HCT116 (cell line): ENCODE data around the gene ISYNA1. TPM values are rescaled to one million over a fixed set of nuclear protein-coding genes. Genes with fewer than 3 reads are reported as not detected.

Experiments used
- ATAC-seq: fragments of 200-7000 bp; cut with Tn5 transposase; 2 replicates; pipeline ENCODE4 v1.9.1; 2020; ENCODE audit warnings: mild to moderate bottlenecking, moderate library complexity
- BruUV-seq: library from RNA; stranded (reverse); fragments of 400-500 nt; replicated peaks from 2 replicates; lab custom pipeline; 2021; lab: Mats Ljungman, UMichigan
- CTCF ChIA-PET: fragments of 300-600 bp; sonication (Branson Sonifier 250); formaldehyde crosslinking; loops from one replicate; lab custom pipeline; 2021; ENCODE audit warnings: antibody characterized with exemption; lab: Charles Lee
- POLR2A ChIA-PET: fragments of 300-600, 350-600 bp; sonication (Branson Sonifier 250); formaldehyde crosslinking; loops from one replicate; lab custom pipeline; 2021; ENCODE audit warnings: antibody characterized with exemption; lab: Charles Lee
- RAD21 ChIA-PET, 2 experiments: fragments of 300-600 bp; sonication (Branson Sonifier 250); formaldehyde crosslinking; loops; one replicate each; lab custom pipeline; 2023; ENCODE audit warnings: low total read pairs in 2 of 2; ENCODE audit not compliant: uncharacterized antibody in 2 of 2, unreplicated experiment in 2 of 2, low non-redundant PET in 1 of 2; lab: Charles Lee
- DNase-seq: peaks from one replicate; pipeline ENCODE4 v3.0.0-alpha.2; 2010; ENCODE audit warnings: low read depth, low spot score
- H2AFZ ChIP-seq: fragments of 200-600 bp; shearing (Covaris generic), sonication (generic); 2 replicates; pipeline ENCODE4 v1.6.1; 2017; ENCODE audit warnings: low read depth, mixed run types, mixed read lengths, antibody characterized with exemption, low read length; ENCODE audit not compliant: poor library complexity, severe bottlenecking
- H3K27ac ChIP-seq: 2 replicates; pipeline ENCODE4 v1.5.1; 2012; ENCODE audit warnings: low read depth, low read length
- H3K27me3 ChIP-seq: fragments of 200-600 bp; sonication (generic); 2 replicates; pipeline ENCODE4 v1.6.1; 2016; ENCODE audit warnings: mixed run types, low read length, mixed read lengths; ENCODE audit not compliant: insufficient read depth
- H3K36me3 ChIP-seq, 2 experiments: fragments of 200-500 bp in 1 of 2; fragments of 200-600 bp in 1 of 2; sonication (Bioruptor generic) in 1 of 2; sonication (generic) in 1 of 2; 2 replicates each; pipeline versions ENCODE4 v1.5.1 to v1.6.1; 2014 to 2016; ENCODE audit warnings: low read length in 2 of 2, inconsistent platforms in 1 of 2, mixed read lengths in 1 of 2, mixed run types in 1 of 2; ENCODE audit not compliant: insufficient read depth in 2 of 2, control insufficient read depth in 1 of 2
- H3K4me1 ChIP-seq, 2 experiments: fragments of 200-600 bp in 1 of 2; sonication (generic) in 1 of 2; 2 replicates each; pipeline versions ENCODE4 v1.5.1 to v1.6.1; 2012 to 2017; ENCODE audit warnings: low read length in 2 of 2, inconsistent platforms in 1 of 2, mild to moderate bottlenecking in 1 of 2, mixed read lengths in 1 of 2, mixed run types in 1 of 2, moderate library complexity in 1 of 2; ENCODE audit not compliant: insufficient read depth in 2 of 2, control insufficient read depth in 1 of 2
- H3K4me2 ChIP-seq: fragments of 200-600 bp; sonication (generic); 2 replicates; pipeline ENCODE4 v1.6.1; 2017; ENCODE audit warnings: mixed run types, low read length, mixed read lengths
- H3K4me3 ChIP-seq, 2 experiments: fragments of 200-600 bp in 1 of 2; sonication (generic) in 1 of 2; replicated peaks in 1 of 2; 2 replicates each; pipeline ENCODE4 v1.5.1; 2011 to 2016; ENCODE audit warnings: low read length in 2 of 2, control low read depth in 1 of 2, low read depth in 1 of 2, mild to moderate bottlenecking in 1 of 2, mixed read lengths in 1 of 2, mixed run types in 1 of 2
- H3K79me2 ChIP-seq: fragments of 200-600 bp; sonication (generic); 2 replicates; pipeline ENCODE4 v1.6.1; 2017; ENCODE audit warnings: mild to moderate bottlenecking, mixed run types, low read length, moderate library complexity, mixed read lengths; ENCODE audit not compliant: insufficient read depth
- H3K9ac ChIP-seq: fragments of 200-600 bp; sonication (generic); 2 replicates; pipeline ENCODE4 v1.6.1; 2016; ENCODE audit warnings: low read length, mixed read lengths
- H3K9me2 ChIP-seq: fragments of 200-600 bp; sonication (generic), shearing (Covaris generic); 2 replicates; pipeline ENCODE4 v1.6.1; 2017; ENCODE audit warnings: mixed run types, mild to moderate bottlenecking, moderate library complexity; ENCODE audit not compliant: insufficient read depth
- H3K9me3 ChIP-seq, 2 experiments: fragments of 200-500 bp in 1 of 2; fragments of 200-600 bp in 1 of 2; sonication (Bioruptor generic) in 1 of 2; sonication (generic) in 1 of 2; 2 replicates each; pipeline ENCODE4 v1.6.1; 2014 to 2017; ENCODE audit warnings: low read length in 2 of 2, mixed read lengths in 2 of 2, inconsistent platforms in 1 of 2, low read depth in 1 of 2, mild to moderate bottlenecking in 1 of 2, mixed run types in 1 of 2, moderate library complexity in 1 of 2; ENCODE audit not compliant: control insufficient read depth in 1 of 2, insufficient read depth in 1 of 2
- H4K20me1 ChIP-seq: fragments of 200-600 bp; sonication (generic), shearing (Covaris generic); 2 replicates; pipeline ENCODE4 v1.6.1; 2017; ENCODE audit warnings: mixed run types, mild to moderate bottlenecking, moderate library complexity; ENCODE audit not compliant: insufficient read depth
- CBX3 ChIP-seq: IDR thresholded peaks from 2 replicates; pipeline ENCODE4 v1.6.1; 2012; ENCODE audit warnings: low read depth
- CEBPB ChIP-seq: IDR thresholded peaks from 2 replicates; pipeline ENCODE4 v1.6.1; 2012; ENCODE audit warnings: low read depth
- ELF1 ChIP-seq: IDR thresholded peaks from 2 replicates; pipeline ENCODE4 v1.6.1; 2012; ENCODE audit warnings: low read depth, borderline replicate concordance
- EZH2 ChIP-seq: fragments of 200-600 bp; sonication (generic); IDR thresholded peaks from 2 replicates; pipeline ENCODE4 v1.6.1; 2017; ENCODE audit warnings: antibody characterized with exemption, mixed run types
- EZH2phosphoT487 ChIP-seq: fragments of 200-600 bp; IDR thresholded peaks from 2 replicates; pipeline ENCODE4 v1.6.1; 2018; ENCODE audit warnings: antibody characterized with exemption, borderline replicate concordance
- FOSL1 ChIP-seq: IDR thresholded peaks from 2 replicates; pipeline ENCODE4 v1.6.1; 2012; ENCODE audit warnings: low read depth
- JUND ChIP-seq: IDR thresholded peaks from 2 replicates; pipeline ENCODE4 v1.6.1; 2012
- POLR2A ChIP-seq: IDR thresholded peaks from 2 replicates; pipeline ENCODE4 v1.7.0; 2011; ENCODE audit warnings: borderline replicate concordance; ENCODE audit not compliant: insufficient read depth, insufficient read length; ENCODE audit errors: extremely low read depth
- RAD21 ChIP-seq: IDR thresholded peaks from 2 replicates; pipeline ENCODE4 v1.6.1; 2012; ENCODE audit warnings: low read depth, mild to moderate bottlenecking
- SP1 ChIP-seq: IDR thresholded peaks from 2 replicates; pipeline ENCODE4 v1.6.1; 2012; ENCODE audit warnings: low read depth
- TCF7L2 ChIP-seq: IDR thresholded peaks from 2 replicates; pipeline ENCODE4 v1.7.0; 2011; ENCODE audit warnings: borderline replicate concordance, inconsistent platforms; ENCODE audit not compliant: insufficient read depth, insufficient read length; ENCODE audit errors: extremely low read depth
- YY1 ChIP-seq: IDR thresholded peaks from 2 replicates; pipeline ENCODE4 v1.6.1; 2011; ENCODE audit warnings: low read length, low read depth, moderate library complexity, mild to moderate bottlenecking; ENCODE audit not compliant: insufficient replicate concordance; ENCODE audit errors: extremely low read depth
- ZFX ChIP-seq: fragments of 450-650 bp; IDR thresholded peaks from 2 replicates; pipeline ENCODE4 v1.6.1; 2017
- ZNF274 ChIP-seq: fragments of 200-500 bp; sonication (Bioruptor generic); IDR thresholded peaks from 2 replicates; pipeline ENCODE4 v1.6.1; 2014; ENCODE audit warnings: mild to moderate bottlenecking, low read depth, low read length, inconsistent platforms
- intact Hi-C: fragments of 100-400 bp; cut with micrococcal nuclease; formaldehyde crosslinking; loops from 2 replicates; pipeline ENCODE4 v1.10.0; 2022
- total RNA-seq: library from RNA; stranded (reverse); gene quantifications from one replicate; pipeline ENCODE4 v1.2.1, GENCODE V29; 2021; ENCODE audit not compliant: unreplicated experiment
- TF ChIP-seq, protein P1 (sequence below): IDR thresholded peaks from 2 replicates; pipeline ENCODE4 v1.6.1; 2012
- TF ChIP-seq, protein P2 (sequence below): IDR thresholded peaks from 2 replicates; pipeline ENCODE4 v1.6.1; 2011; ENCODE audit warnings: mild to moderate bottlenecking, low read length, moderate library complexity; ENCODE audit not compliant: insufficient replicate concordance; ENCODE audit errors: extremely low read depth
- TF ChIP-seq, protein P3 (sequence below), 3 experiments: fragments of 200-600 bp in 1 of 3; sonication (generic) in 1 of 3; IDR thresholded peaks in 2 of 3; conservative IDR thresholded peaks in 1 of 3; 2 replicates each; pipeline ENCODE4 v1.5.1; 2012 to 2017; ENCODE audit warnings: low read depth in 2 of 3, low read length in 2 of 3, antibody characterized with exemption in 1 of 3, borderline replicate concordance in 1 of 3, control low read depth in 1 of 3, mild to moderate bottlenecking in 1 of 3, mixed read lengths in 1 of 3, mixed run types in 1 of 3, moderate library complexity in 1 of 3; ENCODE audit not compliant: insufficient read depth in 1 of 3
- TF ChIP-seq, protein P4 (sequence below): IDR thresholded peaks from 2 replicates; pipeline ENCODE4 v1.6.1; 2012; ENCODE audit warnings: low read depth
- TF ChIP-seq, protein P5 (sequence below): IDR thresholded peaks from 2 replicates; pipeline ENCODE4 v1.6.1; 2012

ISYNA1 gene
- total RNA-seq, 1 experiment from 2014 or later, result 365 TPM

DNA sequence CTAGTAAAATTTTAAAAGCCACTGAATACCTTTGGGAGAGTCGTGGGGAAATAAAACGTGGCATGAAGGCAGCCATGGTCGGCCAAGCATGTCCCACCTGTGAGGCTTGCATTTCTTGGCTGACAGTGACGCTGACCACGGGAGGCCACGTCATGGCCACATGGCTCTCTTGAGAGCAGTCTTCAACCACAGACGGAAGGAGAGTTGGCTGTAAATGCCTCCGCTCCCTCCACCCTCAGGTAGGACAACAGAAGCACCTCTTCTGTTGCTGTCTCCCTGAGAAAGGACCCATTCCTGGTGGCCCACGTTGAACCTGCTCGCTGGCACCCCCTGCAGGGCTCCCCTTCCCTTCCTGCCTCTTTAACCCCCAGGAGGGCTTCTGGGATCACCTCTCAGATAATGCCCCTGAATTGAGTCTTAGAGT lies 29.9 kb downstream of the ISYNA1 start (continued):
- no peak for TF ChIP-seq FOSL1

DNA sequence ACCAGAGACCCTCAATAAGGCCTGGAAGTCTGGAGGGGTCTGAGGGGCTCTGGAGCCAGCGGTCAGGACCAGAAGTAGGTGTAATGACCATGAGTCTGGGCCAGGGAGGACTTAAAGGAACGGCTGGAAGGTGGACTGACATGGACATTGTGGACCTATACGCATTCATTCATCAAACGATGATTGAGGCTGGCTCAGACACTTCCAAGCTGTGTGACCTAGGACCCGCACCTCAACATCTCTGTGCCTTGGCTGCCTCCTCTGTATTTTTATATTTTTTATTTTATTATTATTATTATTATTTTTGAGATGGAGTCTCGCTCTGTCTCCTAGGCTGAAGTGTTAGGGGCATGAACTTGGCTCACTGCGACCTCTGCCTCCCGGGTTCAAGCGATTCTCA lies 31.2 kb downstream of the ISYNA1 start:
- Histone ChIP-seq H4K20me1 (no peaks in the 10 kb centered on the region), H3K79me2 (no peaks in the 10 kb centered on the region), H3K4me2 (no peak overlapping the region), H3K36me3 (no peaks in the 10 kb centered on the region), H3K9ac (no peak overlapping the region), H3K9me2 (no peaks in the 10 kb centered on the region), H3K27ac (no peak overlapping the region), H3K9me3 (no peaks in the 10 kb centered on the region), H3K4me1 (peaks cover 13 to 28% of the 10 kb centered on the region in 2 experiments), H2AFZ (no peak overlapping the region), H3K4me3 (no peak overlapping the region), H3K27me3 (no peaks in the 10 kb centered on the region)
- ChIA-PET POLR2A (no interaction called here), RAD21 (no interaction called here), CTCF (no interaction called here)
- no TSS peak for BruUV-seq
- TF ChIP-seq, protein P1, sequence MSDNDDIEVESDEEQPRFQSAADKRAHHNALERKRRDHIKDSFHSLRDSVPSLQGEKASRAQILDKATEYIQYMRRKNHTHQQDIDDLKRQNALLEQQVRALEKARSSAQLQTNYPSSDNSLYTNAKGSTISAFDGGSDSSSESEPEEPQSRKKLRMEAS, result no peak
- TF ChIP-seq, protein P2, sequence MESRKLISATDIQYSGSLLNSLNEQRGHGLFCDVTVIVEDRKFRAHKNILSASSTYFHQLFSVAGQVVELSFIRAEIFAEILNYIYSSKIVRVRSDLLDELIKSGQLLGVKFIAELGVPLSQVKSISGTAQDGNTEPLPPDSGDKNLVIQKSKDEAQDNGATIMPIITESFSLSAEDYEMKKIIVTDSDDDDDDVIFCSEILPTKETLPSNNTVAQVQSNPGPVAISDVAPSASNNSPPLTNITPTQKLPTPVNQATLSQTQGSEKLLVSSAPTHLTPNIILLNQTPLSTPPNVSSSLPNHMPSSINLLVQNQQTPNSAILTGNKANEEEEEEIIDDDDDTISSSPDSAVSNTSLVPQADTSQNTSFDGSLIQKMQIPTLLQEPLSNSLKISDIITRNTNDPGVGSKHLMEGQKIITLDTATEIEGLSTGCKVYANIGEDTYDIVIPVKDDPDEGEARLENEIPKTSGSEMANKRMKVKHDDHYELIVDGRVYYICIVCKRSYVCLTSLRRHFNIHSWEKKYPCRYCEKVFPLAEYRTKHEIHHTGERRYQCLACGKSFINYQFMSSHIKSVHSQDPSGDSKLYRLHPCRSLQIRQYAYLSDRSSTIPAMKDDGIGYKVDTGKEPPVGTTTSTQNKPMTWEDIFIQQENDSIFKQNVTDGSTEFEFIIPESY, result no peak
- TF ChIP-seq SP1 (no peak), JUND (no peak), RAD21 (no peak), ZFX (no peak), YY1 (no peak), ELF1 (no peak), EZH2 (no peak), CBX3 (no peak), CEBPB (no peak), FOSL1 (no peak), EZH2phosphoT487 (no peak), POLR2A (no peak), TCF7L2 (no peak), ZNF274 (no peak)
- TF ChIP-seq, protein P3, sequence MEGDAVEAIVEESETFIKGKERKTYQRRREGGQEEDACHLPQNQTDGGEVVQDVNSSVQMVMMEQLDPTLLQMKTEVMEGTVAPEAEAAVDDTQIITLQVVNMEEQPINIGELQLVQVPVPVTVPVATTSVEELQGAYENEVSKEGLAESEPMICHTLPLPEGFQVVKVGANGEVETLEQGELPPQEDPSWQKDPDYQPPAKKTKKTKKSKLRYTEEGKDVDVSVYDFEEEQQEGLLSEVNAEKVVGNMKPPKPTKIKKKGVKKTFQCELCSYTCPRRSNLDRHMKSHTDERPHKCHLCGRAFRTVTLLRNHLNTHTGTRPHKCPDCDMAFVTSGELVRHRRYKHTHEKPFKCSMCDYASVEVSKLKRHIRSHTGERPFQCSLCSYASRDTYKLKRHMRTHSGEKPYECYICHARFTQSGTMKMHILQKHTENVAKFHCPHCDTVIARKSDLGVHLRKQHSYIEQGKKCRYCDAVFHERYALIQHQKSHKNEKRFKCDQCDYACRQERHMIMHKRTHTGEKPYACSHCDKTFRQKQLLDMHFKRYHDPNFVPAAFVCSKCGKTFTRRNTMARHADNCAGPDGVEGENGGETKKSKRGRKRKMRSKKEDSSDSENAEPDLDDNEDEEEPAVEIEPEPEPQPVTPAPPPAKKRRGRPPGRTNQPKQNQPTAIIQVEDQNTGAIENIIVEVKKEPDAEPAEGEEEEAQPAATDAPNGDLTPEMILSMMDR (IDR thresholded peaks at IDR 0.05 in 2 of 3, conservative IDR thresholded peaks at IDR 0.05 in 1 of 3; ENCODE audit: borderline replicate concordance in 1 of 3, insufficient read depth in 1 of 3, low read depth in 2 of 3, low read length in 2 of 3), result no peak
- TF ChIP-seq, protein P4, sequence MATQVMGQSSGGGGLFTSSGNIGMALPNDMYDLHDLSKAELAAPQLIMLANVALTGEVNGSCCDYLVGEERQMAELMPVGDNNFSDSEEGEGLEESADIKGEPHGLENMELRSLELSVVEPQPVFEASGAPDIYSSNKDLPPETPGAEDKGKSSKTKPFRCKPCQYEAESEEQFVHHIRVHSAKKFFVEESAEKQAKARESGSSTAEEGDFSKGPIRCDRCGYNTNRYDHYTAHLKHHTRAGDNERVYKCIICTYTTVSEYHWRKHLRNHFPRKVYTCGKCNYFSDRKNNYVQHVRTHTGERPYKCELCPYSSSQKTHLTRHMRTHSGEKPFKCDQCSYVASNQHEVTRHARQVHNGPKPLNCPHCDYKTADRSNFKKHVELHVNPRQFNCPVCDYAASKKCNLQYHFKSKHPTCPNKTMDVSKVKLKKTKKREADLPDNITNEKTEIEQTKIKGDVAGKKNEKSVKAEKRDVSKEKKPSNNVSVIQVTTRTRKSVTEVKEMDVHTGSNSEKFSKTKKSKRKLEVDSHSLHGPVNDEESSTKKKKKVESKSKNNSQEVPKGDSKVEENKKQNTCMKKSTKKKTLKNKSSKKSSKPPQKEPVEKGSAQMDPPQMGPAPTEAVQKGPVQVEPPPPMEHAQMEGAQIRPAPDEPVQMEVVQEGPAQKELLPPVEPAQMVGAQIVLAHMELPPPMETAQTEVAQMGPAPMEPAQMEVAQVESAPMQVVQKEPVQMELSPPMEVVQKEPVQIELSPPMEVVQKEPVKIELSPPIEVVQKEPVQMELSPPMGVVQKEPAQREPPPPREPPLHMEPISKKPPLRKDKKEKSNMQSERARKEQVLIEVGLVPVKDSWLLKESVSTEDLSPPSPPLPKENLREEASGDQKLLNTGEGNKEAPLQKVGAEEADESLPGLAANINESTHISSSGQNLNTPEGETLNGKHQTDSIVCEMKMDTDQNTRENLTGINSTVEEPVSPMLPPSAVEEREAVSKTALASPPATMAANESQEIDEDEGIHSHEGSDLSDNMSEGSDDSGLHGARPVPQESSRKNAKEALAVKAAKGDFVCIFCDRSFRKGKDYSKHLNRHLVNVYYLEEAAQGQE, result no peak
- TF ChIP-seq, protein P5, sequence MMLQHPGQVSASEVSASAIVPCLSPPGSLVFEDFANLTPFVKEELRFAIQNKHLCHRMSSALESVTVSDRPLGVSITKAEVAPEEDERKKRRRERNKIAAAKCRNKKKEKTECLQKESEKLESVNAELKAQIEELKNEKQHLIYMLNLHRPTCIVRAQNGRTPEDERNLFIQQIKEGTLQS, result no peak
- no peak for ATAC-seq
- no peak for DNase-seq
- intact Hi-C loops, result no loop called here
